HG03520 (cell line): ENCODE data around the gene SPINT1.

ENCODE experiments used
- ATAC-seq: cut with Tn5 transposase; IDR thresholded peaks from one replicate; pipeline ENCODE4 v1.9.1; 2021; ENCODE audit warnings: mild to moderate bottlenecking, moderate library complexity; ENCODE audit not compliant: unreplicated experiment

Gene SPINT1

DNA sequence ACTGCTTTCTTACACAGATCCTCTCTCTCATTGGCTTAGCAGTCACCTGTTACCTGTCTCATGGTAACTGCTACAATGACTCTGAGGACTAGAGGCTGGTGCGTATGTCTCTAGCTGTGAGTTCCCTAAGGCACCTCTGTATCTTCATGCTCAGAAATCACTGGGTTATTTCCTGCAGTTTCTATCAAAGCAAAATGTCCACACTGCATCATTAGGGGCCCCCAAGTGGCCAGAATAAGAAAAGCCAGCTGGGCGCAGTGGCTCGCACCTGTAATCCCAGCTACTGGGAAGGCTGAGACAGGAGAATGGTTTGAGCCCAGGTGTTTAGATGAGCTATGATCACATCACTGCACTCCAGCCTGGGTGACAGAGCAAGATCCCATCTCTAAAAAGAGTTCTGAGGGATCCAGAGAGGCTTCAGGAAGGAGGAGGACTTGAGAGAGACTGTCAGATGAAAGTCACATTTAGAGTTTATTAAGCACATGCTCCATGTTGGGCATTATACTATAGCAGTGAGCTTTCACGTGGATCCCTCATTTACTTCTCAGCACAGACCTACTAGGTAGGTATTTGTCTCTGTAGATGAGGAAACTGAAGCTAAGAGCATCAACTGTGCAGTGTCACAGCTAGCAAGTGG lies 48.1 kb downstream of the SPINT1 start:
- no peak for ATAC-seq

DNA sequence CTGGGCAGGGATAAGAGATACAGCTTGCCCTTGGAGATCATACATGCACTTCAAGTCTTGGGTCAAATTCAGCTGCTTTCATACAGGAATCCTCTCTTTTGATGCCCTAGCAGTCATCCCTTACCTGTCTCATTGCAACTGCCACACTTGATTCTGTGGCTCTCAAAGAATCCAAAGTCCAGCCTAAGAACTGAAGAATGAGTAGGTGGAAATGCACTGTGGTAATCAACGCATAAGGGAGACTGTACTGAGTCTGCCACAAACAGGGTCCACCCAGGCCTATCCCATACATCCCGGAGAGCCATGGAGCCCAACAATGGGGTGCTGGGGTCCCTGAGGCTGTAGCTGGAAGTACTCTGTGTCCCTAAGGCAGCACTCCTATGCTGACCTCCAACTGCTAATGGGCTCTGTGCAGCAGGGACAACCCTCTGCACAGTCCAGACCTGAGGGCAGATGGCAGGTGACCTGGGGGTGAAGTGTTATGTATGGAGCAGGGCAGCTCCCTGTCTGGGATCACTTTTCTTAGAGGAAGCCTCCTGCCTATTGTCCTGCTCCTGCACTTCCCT lies 48.7 kb downstream of the SPINT1 start:
- ATAC-seq, result no peak

DNA sequence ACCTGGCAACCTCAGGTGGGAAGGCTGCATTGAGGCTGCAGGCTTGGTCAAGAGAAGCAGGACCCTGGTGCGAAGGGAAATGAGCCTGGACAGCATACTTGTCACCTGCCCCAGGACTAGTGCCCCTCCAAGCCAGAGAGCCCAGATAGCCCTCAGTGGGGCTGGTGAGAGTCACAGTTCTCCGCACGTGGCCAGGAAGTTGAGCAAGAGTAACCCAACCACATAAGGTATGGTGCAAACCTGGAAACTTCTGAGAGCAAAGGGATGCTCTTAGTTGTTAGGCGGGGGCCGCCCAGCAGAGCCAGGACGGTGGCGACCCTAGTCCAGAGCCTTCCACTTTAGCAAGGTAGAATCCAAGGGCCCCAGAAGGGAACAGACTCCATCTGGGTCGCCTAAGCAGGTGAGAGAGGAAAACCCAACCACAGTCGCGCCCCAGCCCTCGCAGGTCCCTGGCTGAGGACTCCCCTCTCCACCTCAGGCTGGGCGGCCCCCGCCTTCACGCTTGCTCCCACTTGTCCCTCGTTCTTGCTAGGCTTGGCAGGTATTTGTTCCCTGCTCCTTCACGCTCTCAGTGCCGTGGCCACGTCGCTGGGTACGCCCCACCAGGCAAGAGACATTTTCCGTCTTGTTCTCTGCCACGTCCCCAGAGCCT lies 49.3 kb downstream of the SPINT1 start:
- no peak for ATAC-seq

DNA sequence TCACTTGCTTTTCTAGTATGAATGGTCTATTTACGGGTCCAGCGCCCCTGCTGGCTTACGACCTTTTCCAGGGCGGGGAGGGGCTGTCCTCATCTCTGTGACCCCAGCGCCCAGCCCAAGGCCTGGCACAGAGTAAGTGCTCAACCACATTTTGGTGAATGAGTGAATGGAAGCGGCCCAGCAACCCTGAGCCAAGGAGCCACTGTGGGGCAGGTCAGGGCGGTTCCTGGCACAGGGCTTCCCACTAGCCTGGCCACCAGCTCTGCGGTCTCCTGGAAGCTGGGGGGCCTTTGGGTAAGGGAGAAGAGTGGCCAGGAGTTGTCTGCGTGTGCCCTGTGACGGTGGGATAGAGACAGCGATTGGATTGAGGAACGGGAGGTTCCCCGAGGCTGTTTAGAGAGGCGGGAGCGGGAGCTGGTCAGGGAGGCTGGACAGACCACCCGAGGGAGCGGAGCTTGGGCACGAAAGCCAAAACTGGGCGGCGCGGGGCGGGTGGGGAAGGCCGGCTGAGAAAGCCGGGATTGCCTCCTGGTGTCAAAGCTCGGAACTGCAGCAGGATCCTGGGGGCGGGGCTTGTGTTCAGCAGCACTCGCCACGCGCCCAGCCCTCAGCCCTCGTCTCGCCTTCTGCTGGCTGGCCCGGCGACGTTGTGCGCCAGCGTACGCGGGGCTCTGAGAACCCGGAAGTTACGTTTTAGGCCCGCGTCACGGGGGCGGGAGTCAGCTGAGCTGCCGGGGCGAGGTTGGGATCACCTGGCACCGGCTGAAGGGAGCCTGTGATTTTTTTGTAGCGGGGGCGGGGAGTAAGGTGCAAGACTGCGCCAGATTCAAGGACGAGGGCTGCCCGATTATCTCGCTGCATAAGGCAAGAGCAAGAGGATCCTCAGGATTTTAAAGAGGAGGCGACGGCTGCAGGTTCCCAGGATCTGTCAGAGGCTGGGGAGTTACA lies 50.2 kb downstream of the SPINT1 start, which contains the start of gene VPS18:
TSS of gene VPS18 (plus strand) at position 718 of the 948 bp plus-strand sequence. CDS start 319 bp downstream, outside the sequence.
- ATAC-seq, result peak; percentile 87

DNA sequence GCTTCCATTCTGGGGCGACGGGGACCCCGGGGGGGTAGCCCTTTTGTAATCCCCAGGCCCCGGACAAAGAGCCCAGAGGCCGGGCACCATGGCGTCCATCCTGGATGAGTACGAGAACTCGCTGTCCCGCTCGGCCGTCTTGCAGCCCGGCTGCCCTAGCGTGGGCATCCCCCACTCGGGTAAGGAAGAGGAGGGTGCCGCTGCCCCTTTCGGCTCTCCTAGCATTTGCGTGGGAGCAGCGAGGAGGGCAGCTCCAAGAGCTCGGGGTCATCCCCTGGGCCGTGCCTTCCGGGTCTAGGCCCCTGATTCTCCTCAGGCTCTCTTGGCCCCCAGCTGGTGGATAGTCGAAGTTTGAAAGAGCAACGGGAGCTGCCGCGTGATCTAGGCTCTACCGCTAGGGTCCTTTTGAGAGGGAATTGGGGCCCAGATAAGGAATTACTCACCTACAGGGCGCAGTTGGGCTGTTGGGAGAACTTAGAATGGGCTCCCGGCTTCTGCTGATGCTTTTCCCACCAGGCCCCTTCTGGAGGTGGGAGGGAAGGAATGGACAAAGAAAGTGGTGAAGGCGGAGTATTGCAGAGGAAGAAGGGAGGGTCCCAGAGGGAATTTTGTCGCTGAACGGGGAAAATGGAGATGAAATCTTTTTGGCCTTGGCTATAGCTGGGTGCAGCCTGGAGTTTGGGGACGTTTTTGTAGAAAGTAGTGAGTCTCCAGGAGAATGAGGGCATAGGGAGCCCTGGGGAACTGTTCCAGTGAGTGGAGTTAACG lies 51.0 kb downstream of the SPINT1 start:
- peak; percentile 32 for ATAC-seq

DNA sequence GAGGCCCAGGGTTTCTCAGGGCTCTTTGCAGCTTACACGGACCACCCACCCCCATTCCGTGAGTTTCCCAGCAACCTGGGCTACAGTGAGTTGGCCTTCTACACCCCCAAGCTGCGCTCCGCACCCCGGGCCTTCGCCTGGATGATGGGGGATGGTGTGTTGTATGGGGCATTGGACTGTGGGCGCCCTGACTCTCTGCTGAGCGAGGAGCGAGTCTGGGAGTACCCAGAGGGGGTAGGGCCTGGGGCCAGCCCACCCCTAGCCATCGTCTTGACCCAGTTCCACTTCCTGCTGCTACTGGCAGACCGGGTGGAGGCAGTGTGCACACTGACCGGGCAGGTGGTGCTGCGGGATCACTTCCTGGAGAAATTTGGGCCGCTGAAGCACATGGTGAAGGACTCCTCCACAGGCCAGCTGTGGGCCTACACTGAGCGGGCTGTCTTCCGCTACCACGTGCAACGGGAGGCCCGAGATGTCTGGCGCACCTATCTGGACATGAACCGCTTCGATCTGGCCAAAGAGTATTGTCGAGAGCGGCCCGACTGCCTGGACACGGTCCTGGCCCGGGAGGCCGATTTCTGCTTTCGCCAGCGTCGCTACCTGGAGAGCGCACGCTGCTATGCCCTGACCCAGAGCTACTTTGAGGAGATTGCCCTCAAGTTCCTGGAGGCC lies 55.8 kb downstream of the SPINT1 start:
- no peak for ATAC-seq

DNA sequence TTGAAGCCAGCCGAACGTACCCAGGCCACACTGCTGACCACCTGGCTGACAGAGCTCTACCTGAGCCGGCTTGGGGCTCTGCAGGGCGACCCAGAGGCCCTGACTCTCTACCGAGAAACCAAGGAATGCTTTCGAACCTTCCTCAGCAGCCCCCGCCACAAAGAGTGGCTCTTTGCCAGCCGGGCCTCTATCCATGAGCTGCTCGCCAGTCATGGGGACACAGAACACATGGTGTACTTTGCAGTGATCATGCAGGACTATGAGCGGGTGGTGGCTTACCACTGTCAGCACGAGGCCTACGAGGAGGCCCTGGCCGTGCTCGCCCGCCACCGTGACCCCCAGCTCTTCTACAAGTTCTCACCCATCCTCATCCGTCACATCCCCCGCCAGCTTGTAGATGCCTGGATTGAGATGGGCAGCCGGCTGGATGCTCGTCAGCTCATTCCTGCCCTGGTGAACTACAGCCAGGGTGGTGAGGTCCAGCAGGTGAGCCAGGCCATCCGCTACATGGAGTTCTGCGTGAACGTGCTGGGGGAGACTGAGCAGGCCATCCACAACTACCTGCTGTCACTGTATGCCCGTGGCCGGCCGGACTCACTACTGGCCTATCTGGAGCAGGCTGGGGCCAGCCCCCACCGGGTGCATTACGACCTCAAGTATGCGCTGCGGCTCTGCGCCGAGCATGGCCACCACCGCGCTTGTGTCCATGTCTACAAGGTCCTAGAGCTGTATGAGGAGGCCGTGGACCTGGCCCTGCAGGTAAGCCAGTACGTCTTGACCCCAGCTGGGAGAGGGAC lies 56.6 kb downstream of the SPINT1 start:
- no peak for ATAC-seq

DNA sequence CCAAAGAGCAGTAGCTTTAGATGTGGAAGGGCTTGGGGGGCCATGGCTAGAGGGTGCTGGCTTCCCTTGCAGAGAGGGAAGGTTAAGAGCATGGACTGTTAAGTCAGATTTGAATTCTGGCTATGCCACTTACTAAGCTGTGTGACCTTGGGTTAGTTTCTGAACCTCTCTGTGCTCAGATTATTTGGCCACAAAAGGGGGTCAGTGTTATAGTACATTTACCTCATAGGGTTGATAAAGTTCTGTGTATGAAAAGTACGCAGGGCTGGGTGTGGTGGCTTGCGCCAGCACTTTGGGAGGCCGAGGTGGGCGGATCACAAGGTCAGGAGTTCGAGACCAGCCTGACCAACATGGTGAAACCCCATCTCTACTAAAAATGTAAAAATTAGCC lies 57.2 kb downstream of the SPINT1 start:
- no peak for ATAC-seq

DNA sequence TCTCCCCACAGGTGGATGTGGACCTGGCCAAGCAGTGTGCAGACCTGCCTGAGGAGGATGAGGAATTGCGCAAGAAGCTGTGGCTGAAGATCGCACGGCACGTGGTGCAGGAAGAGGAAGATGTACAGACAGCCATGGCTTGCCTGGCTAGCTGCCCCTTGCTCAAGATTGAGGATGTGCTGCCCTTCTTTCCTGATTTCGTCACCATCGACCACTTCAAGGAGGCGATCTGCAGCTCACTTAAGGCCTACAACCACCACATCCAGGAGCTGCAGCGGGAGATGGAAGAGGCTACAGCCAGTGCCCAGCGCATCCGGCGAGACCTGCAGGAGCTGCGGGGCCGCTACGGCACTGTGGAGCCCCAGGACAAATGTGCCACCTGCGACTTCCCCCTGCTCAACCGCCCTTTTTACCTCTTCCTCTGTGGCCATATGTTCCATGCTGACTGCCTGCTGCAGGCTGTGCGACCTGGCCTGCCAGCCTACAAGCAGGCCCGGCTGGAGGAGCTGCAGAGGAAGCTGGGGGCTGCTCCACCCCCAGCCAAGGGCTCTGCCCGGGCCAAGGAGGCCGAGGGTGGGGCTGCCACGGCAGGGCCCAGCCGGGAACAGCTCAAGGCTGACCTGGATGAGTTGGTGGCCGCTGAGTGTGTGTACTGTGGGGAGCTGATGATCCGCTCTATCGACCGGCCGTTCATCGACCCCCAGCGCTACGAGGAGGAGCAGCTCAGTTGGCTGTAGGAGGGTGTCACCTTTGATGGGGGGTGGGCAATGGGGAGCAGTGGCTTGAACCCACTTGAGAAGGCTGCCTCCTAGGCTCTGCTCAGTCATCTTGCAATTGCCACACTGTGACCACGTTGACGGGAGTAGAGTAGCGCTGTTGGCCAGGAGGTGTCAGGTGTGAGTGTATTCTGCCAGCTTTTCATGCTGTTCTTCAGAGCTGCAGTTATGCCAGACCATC lies 59.0 kb downstream of the SPINT1 start:
- ATAC-seq, result no peak

DNA sequence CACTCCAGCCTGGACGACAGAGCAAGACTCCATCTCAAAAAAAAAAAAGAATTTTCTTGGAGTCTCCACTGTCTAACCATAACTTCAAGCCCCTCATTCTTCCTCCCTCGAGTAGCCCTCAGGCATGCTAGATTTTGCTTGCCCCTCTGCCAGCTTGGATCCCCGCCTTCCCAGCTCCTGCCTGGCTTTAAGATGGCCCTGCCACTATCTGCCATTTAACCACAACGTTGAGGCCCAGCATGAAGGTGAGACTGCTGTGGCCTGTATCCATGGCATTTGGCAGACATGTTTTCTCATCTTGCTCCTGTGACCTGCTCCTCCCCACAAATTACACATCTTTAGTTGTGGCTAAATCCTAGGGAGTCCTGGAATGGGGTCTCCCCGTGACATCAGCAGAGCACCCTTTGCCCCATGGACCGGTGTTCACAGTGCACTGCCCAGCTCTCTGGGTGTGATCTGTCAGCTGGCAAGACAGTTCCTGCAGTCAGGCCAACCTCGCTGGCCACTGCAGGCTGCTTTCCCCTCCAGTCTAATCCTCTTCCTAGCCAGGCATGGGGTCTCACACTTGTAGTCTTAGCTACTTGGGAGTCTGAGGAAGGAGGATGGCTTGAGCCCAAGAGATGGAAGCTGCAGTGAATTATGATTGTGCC lies 60.8 kb downstream of the SPINT1 start:
- no peak for ATAC-seq

DNA sequence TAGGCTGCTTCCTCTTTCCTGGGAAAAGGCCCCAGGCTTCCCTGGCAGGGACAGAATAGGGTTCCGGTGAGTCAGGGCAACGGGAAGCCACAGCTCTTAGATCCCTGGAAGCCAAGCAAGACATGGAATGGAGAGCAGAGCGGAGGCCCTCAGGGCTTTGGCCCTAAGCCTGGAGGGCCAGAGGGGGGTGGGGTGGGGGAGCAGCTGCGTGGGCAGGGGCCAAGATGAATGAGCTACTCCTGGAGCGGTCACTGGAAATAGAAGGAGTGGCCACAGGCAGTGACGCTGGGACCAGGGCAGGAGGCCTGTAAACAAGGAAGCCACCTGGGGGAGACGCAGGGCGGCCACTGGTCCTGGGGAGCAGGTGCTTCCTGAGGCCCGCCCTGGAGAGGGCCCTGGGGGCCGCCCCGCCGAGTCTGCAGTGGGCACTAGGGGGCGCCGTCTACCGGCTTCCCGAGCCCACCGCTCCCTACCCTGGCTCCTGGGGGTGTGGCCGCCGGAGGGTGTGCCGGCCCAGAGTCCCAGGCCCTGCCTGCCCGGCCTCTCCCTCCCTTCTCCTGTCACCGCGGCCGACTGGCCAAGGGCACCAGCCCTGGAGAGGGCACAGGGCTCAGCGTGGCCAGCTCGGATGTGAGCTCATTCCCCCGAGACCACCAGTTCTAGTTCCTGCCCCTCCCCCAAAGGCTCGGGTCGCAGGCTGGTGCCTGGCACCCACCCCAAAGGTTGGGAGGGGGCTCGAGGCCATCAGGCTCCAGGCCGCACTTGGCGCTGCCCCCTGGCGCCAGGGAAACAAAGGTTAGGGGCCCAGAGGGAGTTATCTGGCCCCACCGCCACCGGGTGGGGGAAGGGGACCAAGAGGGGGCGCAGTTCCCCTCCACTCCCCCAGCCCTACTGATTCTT lies 62.5 kb downstream of the SPINT1 start:
- peak; percentile 66 for ATAC-seq

DNA sequence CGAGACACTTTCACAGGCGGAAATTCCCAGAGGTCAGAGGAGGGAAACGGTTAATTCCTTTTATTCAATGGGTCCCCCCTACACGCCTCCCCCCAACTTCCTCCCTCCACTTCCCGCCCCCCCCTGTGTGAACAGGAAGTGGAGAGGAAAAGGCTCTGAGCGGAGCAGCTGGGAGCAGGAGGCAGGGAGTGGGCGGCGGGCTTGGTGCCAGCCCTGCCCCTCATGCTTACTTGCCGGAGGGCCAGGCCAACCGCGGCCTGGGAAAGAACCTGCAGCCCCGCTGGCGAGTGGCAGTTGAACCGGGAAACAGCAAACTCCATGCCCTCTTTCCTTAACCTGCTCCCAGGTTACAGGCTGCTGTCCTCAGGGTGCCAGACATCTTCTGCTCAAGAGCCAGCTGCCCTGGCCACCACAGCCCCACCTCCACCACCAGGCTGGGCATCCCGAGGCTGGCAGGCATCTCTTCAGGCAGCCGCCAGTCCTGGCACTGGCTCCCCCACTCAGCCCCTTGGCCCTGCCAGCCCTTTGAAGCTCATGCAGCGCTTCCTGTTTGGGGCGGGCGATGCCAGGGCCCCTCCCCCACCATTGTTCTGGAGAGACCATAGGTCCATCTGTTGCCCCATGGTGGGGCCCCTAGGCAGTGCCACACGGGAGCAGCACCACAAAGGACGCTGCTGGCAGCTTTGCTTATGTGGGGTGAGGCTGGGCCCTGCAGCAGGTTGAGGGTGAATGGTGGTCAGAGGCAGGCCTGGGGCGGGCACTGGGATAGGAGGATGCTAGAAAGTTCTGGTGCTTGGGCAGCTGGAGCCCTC lies 63.3 kb downstream of the SPINT1 start:
- no peak for ATAC-seq
